Endothelial cell of umbilical vein (primary cell): ENCODE data around the gene EGF. TPM values are rescaled to one million over a fixed set of nuclear protein-coding genes. Genes with fewer than 3 reads are reported as not detected.

Source experiments
- BruUV-seq: library from RNA; stranded (reverse); fragments of 400-500 nt; replicated peaks from 2 replicates; lab custom pipeline; 2021; lab: Mats Ljungman, UMichigan
- CTCF ChIA-PET: fragments of 300-600, 350-600 bp; sonication (Branson Sonifier 250); formaldehyde crosslinking; loops from one replicate; lab custom pipeline; 2021; ENCODE audit warnings: antibody characterized with exemption, inconsistent platforms; lab: Charles Lee
- POLR2A ChIA-PET: fragments of 300-600, 350-600 bp; sonication (Branson Sonifier 250); formaldehyde crosslinking; loops from one replicate; lab custom pipeline; 2021; ENCODE audit warnings: antibody characterized with exemption, inconsistent platforms; lab: Charles Lee
- DNase-seq: peaks from one replicate; pipeline ENCODE4 v3.0.0-alpha.2; 2011; ENCODE audit warnings: low read depth, low spot score
- FAIRE-seq: peaks from 2 replicates; lab custom pipeline; 2011; peaks lifted over from hg19 to GRCh38; lab: Jason Lieb, UNC
- H2AFZ ChIP-seq: 2 replicates; pipeline ENCODE4 v1.6.0; 2012; ENCODE audit warnings: low read depth, low read length, control low read depth, inconsistent platforms
- H3K27ac ChIP-seq: 2 replicates; pipeline ENCODE4 v1.5.1; 2011; ENCODE audit warnings: low read depth, mild to moderate bottlenecking, control low read depth, low read length, moderate library complexity; ENCODE audit not compliant: insufficient read depth
- H3K27me3 ChIP-seq, 2 experiments: 2 replicates each; pipeline versions ENCODE4 v1.6.0 to v1.6.1; 2011; ENCODE audit warnings: low read length in 2 of 2, mixed read lengths in 1 of 2; ENCODE audit not compliant: control insufficient read depth in 2 of 2, insufficient read depth in 2 of 2
- H3K36me3 ChIP-seq, 2 experiments: 2 replicates in 1 of 2; 3 replicates in 1 of 2; pipeline ENCODE4 v1.5.1; 2011; ENCODE audit warnings: low read length in 2 of 2, mild to moderate bottlenecking in 1 of 2, moderate library complexity in 1 of 2; ENCODE audit not compliant: control insufficient read depth in 2 of 2, insufficient read depth in 2 of 2; ENCODE audit errors: extremely low read depth in 1 of 2
- H3K4me1 ChIP-seq: 3 replicates; pipeline ENCODE4 v1.5.1; 2011; ENCODE audit warnings: mild to moderate bottlenecking, low read length; ENCODE audit not compliant: control insufficient read depth, insufficient read depth; ENCODE audit errors: extremely low read depth
- H3K4me2 ChIP-seq: 2 replicates; pipeline ENCODE4 v1.6.1; 2011; ENCODE audit warnings: low read length, control low read depth, mixed read lengths; ENCODE audit not compliant: insufficient read depth
- H3K4me3 ChIP-seq, 3 experiments: fragments of 200-600 bp in 1 of 3; sonication (generic), shearing (Covaris generic) in 1 of 3; replicated peaks in 1 of 3; 2 replicates each; pipeline ENCODE4 v1.5.1; 2011 to 2016; ENCODE audit warnings: control low read depth in 3 of 3, low read length in 3 of 3, mild to moderate bottlenecking in 2 of 3, inconsistent platforms in 1 of 3, low read depth in 1 of 3, moderate library complexity in 1 of 3; ENCODE audit not compliant: insufficient read depth in 1 of 3
- H3K79me2 ChIP-seq: 2 replicates; pipeline ENCODE4 v1.6.0; 2012; ENCODE audit warnings: low read length, inconsistent platforms; ENCODE audit not compliant: control insufficient read depth, insufficient read depth
- H3K9ac ChIP-seq: replicated peaks from 2 replicates; pipeline ENCODE3; 2011; ENCODE audit warnings: low read length, control low read depth; ENCODE audit not compliant: insufficient read depth; ENCODE audit errors: extremely low read depth
- H3K9me1 ChIP-seq: replicated peaks from 3 replicates; pipeline ENCODE4 v1.6.0; 2011; ENCODE audit warnings: mild to moderate bottlenecking, low read length; ENCODE audit not compliant: control insufficient read depth, insufficient read depth; ENCODE audit errors: extremely low read depth
- H3K9me3 ChIP-seq: replicated peaks from 2 replicates; pipeline ENCODE4 v1.5.1; 2012; ENCODE audit warnings: low read length, inconsistent platforms; ENCODE audit not compliant: control insufficient read depth, insufficient read depth
- H4K20me1 ChIP-seq: replicated peaks from 2 replicates; pipeline ENCODE3; 2011; ENCODE audit warnings: mild to moderate bottlenecking, low read length; ENCODE audit not compliant: control insufficient read depth, insufficient read depth; ENCODE audit errors: extremely low read depth
- CTCF ChIP-seq, 2 donors: IDR thresholded peaks; 1 replicate in 1 of 2; 2 replicates in 1 of 2; pipeline ENCODE4 v1.5.1; 2011; ENCODE audit warnings: low read length in 2 of 2, mild to moderate bottlenecking in 2 of 2, moderate library complexity in 2 of 2, control low read depth in 1 of 2, inconsistent platforms in 1 of 2, low read depth in 1 of 2; ENCODE audit not compliant: insufficient read depth in 1 of 2; ENCODE audit errors: extremely low read depth in 1 of 2
- EZH2 ChIP-seq: IDR thresholded peaks from 2 replicates; pipeline ENCODE4 v1.6.1; 2012; ENCODE audit warnings: borderline replicate concordance, low read depth, mild to moderate bottlenecking, moderate library complexity, low read length, inconsistent platforms; ENCODE audit not compliant: severe bottlenecking
- FOS ChIP-seq: IDR thresholded peaks from 2 replicates; pipeline ENCODE4 v1.6.1; 2011; ENCODE audit warnings: mild to moderate bottlenecking, low read length, moderate library complexity, borderline replicate concordance; ENCODE audit not compliant: insufficient read depth
- GATA2 ChIP-seq: IDR thresholded peaks from 2 replicates; pipeline ENCODE4 v1.7.0; 2011; ENCODE audit warnings: low read depth, mild to moderate bottlenecking, moderate library complexity, mixed read lengths, low read length; ENCODE audit not compliant: insufficient read length, insufficient read depth
- JUN ChIP-seq: IDR thresholded peaks from 2 replicates; pipeline ENCODE4 v1.6.1; 2011; ENCODE audit warnings: borderline replicate concordance, low read depth; ENCODE audit not compliant: insufficient read length, insufficient read depth
- MYC ChIP-seq: IDR thresholded peaks from one replicate; pipeline ENCODE4 v1.6.1; 2011; ENCODE audit warnings: mild to moderate bottlenecking, low read depth, low read length
- POLR2A ChIP-seq: IDR thresholded peaks from 2 replicates; pipeline ENCODE4 v1.6.1; 2012; ENCODE audit warnings: low read depth, mild to moderate bottlenecking, control low read depth, low read length
- POLR2AphosphoS5 ChIP-seq: IDR thresholded peaks from 2 replicates; pipeline ENCODE4 v1.6.1; 2012; ENCODE audit warnings: low read depth, mild to moderate bottlenecking, control low read depth, low read length, moderate library complexity; ENCODE audit not compliant: insufficient read depth
- dilution Hi-C: fragments of 300-500 bp; cut with MboI; formaldehyde crosslinking; loops from one replicate; pipeline ENCODE4 v1.15.0; 2019; ENCODE audit warnings: low sequenced_read_pairs; ENCODE audit not compliant: extremely low pct_ligation_motif_present
- intact Hi-C: fragments of 100-400 bp; cut with micrococcal nuclease; formaldehyde crosslinking; loops from one replicate; pipeline ENCODE4 v1.10.0; 2022
- polyA plus RNA-seq, 4 experiments: library from polyadenylated mRNA; depleted of rRNA in 3 of 4; stranded (reverse) in 3 of 4; unstranded in 1 of 4; fragments of >200 nt; gene quantifications; 2 replicates each; pipeline versions ENCODE4 v1.2.1 to v1.2.3, GENCODE V29; 2011 to 2012; ENCODE audit warnings: missing spikeins in 1 of 4
- total RNA-seq: library from RNA; stranded (reverse); gene quantifications from 2 replicates; pipeline ENCODE4 v1.2.3, GENCODE V29; 2021
- TF ChIP-seq, protein P1 (sequence below): IDR thresholded peaks from 2 replicates; pipeline ENCODE4 v1.6.1; 2011; ENCODE audit not compliant: insufficient read depth, insufficient read length

Gene EGF
- total and polyA plus RNA-seq, 2 donors (not counting 3 experiments of a cell fraction or from before 2014, with no cell fraction given): not detected

DNA sequence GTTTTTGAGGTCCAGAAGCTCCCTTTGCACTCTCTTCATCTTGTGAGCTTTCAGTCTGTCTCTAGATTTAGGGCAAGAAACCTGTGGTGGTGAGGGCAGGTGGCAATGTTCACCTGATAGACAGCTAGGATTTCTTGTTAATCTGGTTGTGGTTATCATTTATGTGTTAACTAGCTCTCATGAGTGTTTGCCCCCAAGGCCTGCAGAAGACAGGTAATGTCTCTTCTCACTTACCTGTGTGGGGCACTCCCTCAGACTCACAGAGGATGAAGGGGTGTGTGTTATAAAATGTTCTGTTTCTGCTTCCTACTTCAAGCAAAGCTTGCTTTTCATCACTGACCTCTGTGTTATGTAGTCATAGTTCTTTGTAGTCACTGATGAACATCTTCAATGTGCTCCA, 17.8 kb downstream of the EGF start:
- Histone ChIP-seq H3K4me1 (no peaks in the 10 kb centered on the region), H3K27ac (no peak overlapping the region), H3K36me3 (no peaks in the 10 kb centered on the region), H3K4me2 (no peak overlapping the region), H3K27me3 (peaks cover 0 to 3% of the 10 kb centered on the region in 2 experiments), H2AFZ (no peak overlapping the region), H3K9ac (no peak overlapping the region), H4K20me1 (no peaks in the 10 kb centered on the region), H3K9me1 (no peaks in the 10 kb centered on the region), H3K9me3 (no peaks in the 10 kb centered on the region), H3K79me2 (no peaks in the 10 kb centered on the region), H3K4me3 (no peak overlapping the region)
- no TSS peak for BruUV-seq
- intact Hi-C loops: no loop called here
- dilution Hi-C loops: no loop called here
- no peak for DNase-seq
- ChIA-PET POLR2A (no interaction called here), CTCF (no interaction called here)
- FAIRE-seq: no peak
- TF ChIP-seq FOS (no peak), MYC (no peak), JUN (no peak), GATA2 (no peak), EZH2 (no peak), POLR2A (no peak), POLR2AphosphoS5 (no peak), CTCF (IDR thresholded peaks at IDR 0.05; ENCODE audit: extremely low read depth in 1 of 2, insufficient read depth in 1 of 2, low read depth in 1 of 2, low read length in 2 of 2) (no peak)
- TF ChIP-seq, protein P1, sequence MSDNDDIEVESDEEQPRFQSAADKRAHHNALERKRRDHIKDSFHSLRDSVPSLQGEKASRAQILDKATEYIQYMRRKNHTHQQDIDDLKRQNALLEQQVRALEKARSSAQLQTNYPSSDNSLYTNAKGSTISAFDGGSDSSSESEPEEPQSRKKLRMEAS: no peak
